GM12801 (cell line): ENCODE measurements around the gene AGR3.

Experiments
- TF ChIP-seq, protein P1 (sequence below): IDR thresholded peaks from one replicate; pipeline ENCODE4 v1.5.1; 2011; ENCODE audit warnings: control low read depth; ENCODE audit not compliant: insufficient read length; ENCODE audit errors: extremely low read depth

AGR3 gene

DNA sequence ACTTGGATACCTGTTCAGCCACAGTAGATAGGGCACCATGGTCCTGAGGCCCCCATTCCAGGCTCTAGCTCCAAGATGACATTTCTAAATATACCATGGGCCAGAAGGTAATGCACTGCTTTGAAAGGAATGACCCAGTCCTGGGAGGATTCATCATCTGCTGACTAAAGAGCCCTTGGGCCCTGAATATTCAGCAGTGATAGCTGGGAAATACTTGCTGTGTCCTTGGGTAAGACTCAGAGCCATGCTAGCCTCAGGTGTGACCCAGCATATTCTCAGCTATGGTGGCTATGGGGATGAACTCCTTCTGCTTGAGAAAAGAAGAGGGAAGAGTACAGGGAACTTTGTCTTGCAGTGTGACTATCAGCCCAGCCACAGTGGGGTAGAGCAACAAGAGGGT, 55.7 kb downstream of the AGR3 start:
- TF ChIP-seq, protein P1, sequence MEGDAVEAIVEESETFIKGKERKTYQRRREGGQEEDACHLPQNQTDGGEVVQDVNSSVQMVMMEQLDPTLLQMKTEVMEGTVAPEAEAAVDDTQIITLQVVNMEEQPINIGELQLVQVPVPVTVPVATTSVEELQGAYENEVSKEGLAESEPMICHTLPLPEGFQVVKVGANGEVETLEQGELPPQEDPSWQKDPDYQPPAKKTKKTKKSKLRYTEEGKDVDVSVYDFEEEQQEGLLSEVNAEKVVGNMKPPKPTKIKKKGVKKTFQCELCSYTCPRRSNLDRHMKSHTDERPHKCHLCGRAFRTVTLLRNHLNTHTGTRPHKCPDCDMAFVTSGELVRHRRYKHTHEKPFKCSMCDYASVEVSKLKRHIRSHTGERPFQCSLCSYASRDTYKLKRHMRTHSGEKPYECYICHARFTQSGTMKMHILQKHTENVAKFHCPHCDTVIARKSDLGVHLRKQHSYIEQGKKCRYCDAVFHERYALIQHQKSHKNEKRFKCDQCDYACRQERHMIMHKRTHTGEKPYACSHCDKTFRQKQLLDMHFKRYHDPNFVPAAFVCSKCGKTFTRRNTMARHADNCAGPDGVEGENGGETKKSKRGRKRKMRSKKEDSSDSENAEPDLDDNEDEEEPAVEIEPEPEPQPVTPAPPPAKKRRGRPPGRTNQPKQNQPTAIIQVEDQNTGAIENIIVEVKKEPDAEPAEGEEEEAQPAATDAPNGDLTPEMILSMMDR, result no peak

DNA sequence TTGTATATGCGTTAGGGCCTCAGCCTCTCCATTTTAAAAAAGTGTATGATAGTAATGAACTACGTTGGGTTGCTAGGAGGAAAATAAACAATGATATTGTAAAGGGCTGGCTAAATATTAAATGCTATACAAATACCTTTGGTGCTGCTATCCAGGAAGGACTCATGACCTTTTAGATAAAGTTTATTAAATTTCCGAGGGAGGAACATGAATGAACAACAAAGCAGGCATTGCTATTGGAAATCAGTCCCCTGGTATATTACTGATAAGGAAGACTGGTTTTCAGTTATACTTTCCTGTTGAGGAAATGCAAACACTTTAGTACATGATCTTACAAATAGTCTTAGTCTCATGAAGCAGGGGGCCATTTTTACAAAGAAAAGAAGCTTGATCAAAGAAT, 59.8 kb downstream of the AGR3 start:
- TF ChIP-seq, protein P1, result no peak

DNA sequence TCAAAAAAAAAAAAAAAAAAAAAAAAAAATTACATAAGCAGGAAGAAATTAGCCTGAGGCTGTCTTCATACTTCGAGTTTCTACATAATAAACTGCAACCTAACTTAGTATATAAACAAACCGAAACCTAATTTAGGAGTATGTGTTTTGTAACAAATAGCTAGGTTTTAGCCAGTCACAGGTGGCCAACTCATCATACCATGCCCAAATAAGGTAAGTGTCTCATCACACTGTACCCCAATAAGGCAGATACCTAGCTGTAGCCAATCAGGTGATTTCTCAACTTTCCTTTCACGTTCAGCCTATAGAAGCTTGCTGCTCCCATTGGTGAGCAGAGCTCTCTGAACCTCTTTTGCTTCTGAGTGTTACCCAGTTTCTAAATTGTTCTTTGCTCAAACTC, 63.1 kb downstream of the AGR3 start:
- TF ChIP-seq, protein P1, result no peak

DNA sequence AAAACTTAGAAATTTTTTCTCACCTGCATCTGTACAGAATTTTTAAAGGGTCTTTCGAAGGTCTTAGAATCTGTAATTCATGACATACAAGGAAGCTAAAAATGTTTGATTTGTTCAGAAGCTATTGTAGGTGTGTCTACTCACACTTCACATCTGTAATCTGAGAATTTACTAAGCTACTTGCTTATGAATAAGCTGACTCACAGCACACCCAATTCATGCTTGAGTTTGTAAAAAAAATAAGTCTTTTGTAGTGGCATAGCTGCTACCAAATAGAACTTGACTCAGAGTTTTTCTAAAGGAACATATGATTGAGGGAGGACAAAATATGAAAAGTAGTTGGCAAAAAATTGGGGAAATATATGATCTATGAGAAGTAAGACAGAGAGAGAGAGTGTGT, 64.2 kb downstream of the AGR3 start:
- TF ChIP-seq, protein P1, result no peak

DNA sequence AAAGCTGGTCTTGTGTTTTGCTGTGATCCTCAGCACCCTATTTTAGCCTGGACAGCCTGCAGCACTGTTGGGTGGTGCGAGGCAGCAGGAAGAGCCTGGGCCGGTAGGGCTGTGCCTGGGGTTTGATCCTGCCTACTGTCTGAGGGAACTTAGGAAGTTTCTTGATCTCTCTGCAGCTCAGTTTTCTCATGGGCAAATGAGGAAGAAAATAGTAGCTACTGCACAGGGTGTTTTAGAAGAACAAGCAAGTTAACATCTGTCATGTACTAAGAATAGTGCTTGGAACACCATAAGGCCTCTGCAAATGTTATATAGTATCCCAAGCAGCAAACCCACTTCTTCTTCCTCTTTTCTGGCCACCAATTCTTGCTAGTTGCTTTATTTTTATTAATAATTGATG, 65.0 kb downstream of the AGR3 start:
- TF ChIP-seq, protein P1, result no peak

DNA sequence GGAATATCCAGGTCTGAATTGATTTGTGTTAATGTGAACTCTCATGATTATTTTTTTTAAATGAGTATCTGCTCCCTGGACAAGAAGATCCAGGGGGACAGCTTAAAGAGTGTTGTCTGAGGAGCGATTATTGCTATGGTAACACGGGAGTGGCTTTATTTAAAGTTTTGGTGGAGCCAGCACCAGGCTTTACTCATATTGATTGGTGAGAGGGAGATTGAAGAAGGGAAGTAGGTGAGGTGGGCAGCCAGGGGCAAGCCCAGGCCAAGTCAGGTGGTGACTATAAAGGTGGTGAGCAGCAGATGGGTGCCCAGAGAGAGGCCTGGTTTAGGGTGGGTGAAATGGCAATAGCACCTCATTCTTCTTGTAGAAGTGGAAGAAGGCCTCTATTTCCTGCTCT, 66.8 kb downstream of the AGR3 start:
- TF ChIP-seq, protein P1, result no peak

DNA sequence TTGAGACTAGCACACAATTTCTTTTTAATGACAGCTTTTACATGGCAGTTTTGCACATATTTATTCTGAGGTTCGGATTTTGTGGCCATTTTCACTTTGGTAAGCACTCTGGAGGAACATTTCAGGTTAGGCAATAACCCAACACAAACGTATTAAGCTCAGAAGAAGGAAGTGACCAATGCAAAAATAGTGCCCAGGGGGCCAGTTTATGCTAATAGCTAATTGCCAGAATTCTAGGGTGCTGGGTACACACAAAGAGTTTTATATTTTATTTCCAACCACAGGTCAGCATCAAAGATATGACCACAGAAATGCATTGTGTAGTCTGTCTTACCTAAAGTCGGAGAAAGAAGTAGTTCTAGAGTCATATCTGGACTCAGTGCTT, 68.6 kb downstream of the AGR3 start:
- TF ChIP-seq, protein P1, result no peak

DNA sequence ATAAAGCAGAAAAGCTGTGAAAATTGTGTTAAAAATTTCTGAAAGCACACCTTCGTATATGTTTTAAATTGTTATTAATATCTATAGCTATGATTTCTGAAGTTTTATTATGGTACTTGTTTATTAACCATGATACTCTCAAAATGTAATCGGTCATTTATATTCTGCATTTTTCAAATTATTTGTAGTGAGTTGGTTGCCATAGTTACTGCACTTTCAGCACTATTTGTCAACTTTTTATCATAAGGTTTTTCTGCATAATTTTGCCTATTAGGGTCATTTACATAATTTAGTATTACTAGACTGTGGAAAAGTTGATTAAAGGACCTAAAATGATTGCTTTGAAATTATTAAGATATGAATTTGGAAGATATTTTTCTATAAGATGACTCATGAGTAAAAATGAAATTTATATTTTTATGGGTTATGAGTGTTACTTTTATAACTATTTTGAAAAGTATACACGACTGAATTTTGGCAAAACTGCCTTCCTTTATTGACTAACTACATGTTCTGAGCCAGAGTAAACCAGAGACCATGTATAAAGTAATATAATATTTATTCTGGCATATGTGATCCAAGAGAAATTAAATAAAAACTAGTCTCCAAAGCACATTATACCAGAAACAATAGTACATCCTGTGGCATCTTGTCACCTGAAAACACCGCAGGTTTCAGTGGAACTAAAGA, 69.1 kb downstream of the AGR3 start:
- TF ChIP-seq, protein P1, result no peak
